T-helper 2 cell (primary cell): ENCODE data around the gene EPB41L4B.
A peak's percentile ranks its signal among the peaks of the same experiment; 100 is the strongest.
"Not testable (repeated sequence)": the region's sequence is repeated elsewhere in the genome, so short reads cannot be mapped to it uniquely, and the experiment has no call there.

Experiments used
- DNase-seq, 5 experiments: peaks; one replicate each; pipeline versions ENCODE4 v3.0.0 to v3.0.0-alpha.2; 2012 to 2022

The EPB41L4B gene

DNA sequence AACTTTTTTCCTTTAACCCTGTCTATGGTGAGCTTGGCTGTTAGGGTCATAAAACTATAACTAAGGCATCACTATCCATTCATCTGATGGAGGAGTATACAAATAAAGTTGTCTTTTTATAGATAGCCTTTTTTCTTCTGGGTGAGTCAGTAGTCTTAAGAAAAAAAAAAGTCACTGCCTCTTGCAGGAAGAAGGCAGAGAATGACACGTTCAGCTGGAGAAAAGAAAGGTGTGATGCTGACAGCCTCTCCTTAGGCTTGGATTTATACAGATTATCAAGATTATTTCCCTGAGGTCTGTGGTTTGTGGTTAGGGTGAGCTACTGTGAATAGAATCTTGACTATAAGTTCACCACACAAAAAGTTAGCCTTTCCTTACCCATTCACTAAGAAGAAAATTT is 23.0 kb downstream of the EPB41L4B start:
- peak in 1 of 5 experiments; percentile 64 for DNase-seq

DNA sequence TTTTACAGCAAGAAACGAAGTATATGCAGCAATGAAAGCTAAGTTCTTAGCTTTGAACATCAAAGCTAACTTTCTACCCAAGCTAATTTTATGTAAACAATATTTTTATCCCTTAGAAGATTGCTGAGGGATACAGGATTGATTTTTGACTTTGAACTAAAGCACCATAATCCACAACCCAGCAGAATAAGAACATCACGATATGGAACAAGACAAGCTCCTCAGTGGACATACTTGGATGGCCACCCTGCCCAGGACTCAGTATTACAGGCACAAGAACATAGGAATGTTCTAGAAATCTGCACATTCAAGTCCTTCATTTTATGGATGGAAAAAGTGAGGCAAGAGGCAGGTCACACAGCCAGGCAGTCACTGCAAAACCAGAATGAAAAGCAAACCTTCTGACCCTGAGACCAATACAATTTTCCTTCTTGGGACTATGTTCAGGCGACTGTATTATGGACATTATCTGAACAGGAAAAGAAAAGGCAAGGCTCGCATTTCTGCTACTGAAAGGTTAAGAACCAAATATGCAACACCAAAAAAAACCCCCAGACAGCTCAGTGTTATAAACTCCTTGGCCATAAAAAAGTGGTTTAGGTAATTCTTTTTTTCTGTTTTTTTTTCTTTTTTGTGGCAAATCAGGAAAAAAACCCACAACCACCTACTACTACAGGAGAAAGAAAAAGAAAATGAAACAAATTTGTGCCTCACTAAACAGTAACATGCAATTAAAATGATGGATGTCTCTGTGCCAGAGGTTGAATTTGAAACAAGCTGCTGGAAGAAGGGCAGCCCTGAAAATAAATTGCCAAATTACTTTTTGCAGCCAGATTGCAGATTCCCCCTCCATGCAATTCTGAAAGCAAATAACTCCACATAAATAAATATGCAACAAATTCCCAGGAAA is 25.4 kb downstream of the EPB41L4B start:
- DNase-seq: no peak

DNA sequence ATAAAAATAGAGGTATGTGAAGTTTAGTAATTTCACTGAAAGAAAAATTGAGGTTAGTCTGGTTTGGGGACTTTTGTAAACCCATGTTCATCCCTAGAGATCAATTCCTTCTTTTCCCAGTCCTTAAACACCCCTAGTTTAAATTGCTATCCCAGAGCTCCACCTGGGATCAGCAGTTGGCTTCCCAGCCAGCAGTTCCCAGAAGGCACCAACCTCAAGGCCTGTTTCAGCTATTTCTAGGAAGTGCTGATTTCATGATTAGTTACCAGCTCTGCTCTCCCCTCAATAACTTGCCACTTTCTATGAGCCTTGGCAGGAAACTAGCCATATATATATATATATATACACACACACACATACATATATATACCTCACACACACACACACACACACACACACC is 30.5 kb downstream of the EPB41L4B start:
- DNase-seq: no peak

DNA sequence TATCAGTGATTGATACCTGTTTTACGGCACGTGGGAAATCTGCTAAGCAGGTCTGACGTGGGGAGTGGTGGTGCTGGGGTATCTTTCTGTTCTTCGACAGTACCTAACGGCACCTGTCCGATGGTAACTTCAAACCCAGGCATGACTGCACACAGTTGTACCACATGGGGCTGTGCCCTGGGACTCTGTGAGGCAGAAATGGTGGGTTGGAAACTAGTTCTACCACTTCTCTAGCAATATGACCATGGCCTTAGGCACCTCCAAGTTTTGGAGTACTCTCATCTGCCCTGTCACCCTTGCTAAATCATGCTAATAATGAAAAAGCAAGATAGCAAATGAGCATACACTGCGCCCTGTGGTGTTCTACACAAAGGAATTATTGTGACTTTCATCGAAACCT is 30.9 kb downstream of the EPB41L4B start:
- no peak for DNase-seq

DNA sequence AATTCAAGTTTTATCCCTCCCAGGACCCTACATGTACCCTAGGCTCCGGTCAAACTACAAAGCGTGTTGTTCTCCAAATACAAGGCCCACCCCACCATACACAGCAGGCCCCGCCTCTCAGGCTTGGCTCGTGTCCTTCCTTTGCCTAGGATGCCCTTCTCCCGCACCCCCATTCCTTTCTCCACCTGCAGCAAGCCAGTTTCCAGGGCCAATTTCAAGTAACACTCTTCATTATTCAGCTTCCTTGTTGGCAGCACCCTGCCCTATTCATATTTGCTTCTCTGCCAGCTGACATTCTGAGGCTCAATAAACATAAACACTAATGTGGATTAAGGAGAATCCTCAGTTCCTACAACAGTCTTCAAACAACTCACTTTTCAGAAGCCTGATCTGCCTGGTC is 31.7 kb downstream of the EPB41L4B start:
- no peak for DNase-seq

DNA sequence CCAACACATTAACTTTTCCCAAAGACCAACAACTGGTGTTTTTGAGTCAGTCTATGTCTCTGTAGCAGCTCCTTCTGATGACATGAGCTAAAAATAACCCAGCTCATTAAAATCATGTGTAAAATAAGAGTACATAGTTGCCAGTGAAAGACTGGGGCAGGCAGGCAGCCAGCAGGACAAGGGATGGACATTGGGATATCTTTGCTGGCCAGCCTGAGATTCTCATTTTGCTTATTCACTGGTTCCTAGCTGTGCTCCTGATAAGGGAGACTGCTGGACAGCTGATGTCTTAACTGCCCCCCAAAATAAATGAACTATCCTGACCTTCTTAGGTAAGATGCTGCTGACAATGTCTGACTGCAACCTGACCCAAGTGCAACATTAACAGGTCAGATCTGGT is 33.9 kb downstream of the EPB41L4B start:
- no peak for DNase-seq

DNA sequence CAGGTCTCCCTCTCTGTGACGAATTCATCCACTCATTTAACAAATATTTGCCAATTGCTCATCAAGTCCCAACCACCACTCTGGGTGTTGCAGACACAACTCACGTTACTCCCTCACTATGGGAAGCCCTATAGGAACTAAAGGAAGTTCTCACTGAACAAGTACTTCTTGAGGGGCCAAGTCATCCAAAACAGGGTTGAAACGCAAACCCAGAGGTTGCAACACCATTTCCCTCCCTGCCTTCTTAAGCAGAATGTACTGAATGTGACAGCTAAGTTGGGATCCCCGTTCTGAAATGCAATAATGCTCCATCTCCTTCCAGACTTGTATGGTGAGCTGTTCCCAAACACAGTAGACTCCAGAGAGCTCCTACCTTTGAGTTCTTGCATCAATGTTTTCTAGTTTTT is 34.3 kb downstream of the EPB41L4B start:
- DNase-seq: no peak

DNA sequence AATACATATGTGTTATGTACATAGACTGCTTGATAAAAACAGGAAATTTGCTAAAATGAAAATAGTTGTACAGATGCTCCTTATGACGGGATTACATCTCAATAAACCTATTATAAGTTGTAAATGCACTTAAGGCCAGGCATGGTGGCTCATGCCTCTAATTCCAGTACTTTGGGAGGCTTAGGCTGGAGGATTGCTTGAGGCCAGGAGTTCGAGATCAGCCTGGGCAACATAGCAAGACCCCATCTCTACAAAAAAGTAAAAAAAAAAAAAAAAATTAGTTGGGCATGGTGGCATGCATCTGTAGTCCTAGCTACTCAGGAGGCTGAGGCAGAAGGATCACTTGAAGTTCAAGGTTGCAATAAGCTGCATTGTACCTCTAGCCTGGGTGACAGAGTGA is 37.2 kb downstream of the EPB41L4B start:
- DNase-seq: not testable (repeated sequence)

DNA sequence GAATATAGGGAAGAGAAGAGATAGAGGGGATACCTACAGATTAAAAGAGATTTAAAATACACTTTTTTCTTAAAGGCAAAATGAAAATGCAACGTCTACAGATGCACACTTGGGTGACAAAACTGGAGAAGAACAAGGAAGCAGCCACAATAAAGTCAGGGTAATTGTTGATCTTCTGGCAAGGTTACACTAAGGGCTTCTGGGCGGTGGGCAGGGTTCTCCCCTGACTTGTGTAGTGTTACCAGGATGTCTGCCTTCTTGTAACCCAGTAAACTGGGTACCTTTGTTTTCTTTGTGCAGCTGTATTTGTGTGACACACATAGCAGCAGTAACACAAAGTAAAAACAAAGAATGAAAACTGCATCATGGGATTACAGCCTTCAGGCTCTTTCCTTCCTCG is 37.8 kb downstream of the EPB41L4B start:
- no peak for DNase-seq

DNA sequence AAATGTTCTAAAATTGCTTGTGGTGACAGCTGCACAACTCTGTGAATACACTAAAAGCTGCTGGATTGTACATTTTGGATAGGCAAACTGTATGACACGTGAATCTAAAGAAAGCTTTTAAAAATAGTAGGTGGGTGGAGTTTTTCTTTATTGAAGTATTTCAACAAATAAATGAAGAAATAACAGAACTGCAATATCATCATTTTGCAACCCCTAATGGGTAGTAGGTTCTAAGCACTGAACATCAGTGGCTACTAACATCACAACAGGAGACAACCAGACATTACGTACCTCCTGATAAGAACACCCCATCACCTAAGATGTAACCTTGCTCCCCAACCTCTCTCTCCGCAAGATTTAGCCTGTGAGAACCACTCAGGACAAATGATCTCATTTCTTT is 38.6 kb downstream of the EPB41L4B start:
- DNase-seq: no peak

DNA sequence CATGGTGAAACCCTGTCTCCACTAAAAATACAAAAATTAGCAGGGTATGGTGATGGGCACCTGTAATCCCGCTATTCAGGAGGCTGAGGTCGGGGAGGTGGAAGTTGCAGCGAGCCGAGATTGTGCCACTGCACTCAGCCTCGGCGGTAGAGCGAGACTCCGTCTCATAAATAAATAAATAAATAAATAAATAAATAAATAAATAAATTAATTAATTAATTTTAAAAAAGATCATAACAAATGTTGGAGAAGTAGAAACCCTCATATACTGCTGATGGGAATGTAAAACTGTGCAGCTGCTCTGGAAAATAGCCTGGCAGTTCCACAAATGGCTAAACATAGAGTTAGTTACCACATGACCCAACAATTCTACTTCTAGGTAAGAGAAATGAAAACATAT is 39.3 kb downstream of the EPB41L4B start:
- DNase-seq: no peak

DNA sequence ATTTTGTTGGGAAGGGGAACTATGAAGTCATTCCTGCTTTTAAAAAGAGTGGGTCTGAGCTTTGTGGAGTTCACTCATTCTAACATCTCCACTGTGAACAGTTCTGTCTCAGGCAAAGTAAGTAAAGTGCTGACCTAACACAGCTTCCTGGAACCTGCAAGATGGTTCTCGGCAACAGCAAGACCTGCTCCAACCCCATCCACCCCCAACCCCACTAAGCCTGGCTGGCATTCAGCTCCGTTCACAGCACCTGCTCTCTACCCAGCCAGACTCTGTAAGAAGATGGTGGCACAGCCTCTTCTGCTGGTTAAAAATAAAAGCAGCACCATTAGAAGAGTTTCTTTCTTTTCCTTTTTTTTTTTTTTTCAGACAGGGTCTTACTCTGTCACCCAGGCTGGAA is 42.0 kb downstream of the EPB41L4B start:
- DNase-seq: no peak

DNA sequence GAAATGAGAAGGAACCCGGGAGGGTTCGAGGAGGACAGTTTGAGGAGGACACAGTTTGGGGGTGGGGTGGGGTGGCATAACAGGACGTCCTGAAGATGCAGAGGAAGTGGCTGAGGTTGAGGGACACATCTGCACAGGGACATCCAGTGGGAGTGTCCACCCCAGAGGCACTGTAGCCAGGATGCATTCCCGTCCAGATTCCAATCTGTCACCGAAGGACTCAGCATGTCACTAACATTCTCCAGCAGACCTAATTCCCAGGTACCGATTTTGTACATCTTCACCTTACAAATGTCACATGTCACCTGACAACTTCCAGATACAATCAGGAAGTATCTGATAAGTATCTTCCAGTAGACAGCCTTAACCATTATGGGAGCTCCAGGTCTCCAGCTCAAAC is 42.6 kb downstream of the EPB41L4B start:
- DNase-seq: no peak

DNA sequence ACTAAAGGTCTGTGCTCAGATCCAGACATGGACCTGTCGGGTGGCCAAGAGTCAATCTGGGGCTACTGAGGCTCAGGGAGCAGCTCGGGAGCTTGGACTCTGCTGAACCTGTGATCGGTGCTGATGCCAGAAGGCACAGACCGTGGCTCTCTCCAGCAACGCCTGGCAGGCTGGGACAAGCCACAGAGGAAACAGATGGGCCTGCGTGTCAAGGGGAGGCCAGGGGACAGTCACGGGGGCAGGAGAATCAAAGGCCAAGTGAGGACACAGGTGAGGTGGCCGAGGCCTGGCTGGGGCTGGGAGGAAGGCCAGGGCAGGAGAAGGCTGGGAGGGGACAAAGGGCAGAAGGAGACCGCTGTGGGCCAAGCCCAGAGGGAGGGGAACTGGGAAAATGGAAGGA is 43.4 kb downstream of the EPB41L4B start:
- DNase-seq: no peak

DNA sequence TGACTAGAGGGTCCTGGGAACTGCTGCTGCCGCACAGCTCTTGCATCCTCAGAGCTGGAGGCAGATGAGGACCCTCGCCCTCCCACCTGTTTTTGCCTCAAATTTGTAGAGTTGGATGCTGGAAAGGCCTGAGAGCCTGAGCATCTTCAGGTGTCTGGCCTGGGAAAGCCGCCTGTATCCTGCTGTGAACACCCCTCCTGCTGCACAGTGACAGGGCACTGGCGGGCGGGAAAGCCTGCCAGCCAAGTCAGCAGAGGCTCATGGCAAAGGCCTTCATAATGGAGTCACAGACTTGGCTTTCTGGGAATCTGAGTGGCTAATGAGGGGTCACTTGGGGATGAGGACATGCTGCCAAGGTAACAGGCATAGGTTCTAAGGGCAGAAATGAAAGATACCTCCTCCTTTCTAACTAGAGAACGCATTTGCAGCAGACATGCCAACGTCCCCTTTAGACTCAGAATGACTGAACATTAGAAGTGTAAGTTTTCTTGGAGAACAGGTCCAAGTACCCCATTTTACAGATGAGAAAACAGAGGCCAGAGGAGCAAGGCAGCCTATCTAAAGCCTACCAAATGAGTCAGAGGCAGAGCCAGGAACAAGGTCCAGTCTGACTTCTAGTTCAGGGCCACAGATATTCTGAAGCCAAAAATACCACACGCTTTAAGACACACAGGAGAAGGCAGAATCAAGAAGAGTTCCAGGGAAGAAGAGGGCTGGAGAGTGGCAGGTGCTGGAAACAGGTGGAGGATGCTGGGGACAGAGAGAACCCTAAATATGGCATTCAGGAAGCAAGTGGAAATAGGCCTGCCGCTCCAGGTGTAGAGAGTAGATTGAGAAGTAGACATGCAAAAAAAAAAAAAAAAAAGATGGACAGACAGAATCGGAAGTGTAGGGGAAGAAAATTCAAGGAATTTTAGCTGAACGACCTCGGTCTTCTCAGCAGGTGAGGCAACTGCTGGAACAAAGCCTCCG is 44.1 kb downstream of the EPB41L4B start:
- DNase-seq: no peak

DNA sequence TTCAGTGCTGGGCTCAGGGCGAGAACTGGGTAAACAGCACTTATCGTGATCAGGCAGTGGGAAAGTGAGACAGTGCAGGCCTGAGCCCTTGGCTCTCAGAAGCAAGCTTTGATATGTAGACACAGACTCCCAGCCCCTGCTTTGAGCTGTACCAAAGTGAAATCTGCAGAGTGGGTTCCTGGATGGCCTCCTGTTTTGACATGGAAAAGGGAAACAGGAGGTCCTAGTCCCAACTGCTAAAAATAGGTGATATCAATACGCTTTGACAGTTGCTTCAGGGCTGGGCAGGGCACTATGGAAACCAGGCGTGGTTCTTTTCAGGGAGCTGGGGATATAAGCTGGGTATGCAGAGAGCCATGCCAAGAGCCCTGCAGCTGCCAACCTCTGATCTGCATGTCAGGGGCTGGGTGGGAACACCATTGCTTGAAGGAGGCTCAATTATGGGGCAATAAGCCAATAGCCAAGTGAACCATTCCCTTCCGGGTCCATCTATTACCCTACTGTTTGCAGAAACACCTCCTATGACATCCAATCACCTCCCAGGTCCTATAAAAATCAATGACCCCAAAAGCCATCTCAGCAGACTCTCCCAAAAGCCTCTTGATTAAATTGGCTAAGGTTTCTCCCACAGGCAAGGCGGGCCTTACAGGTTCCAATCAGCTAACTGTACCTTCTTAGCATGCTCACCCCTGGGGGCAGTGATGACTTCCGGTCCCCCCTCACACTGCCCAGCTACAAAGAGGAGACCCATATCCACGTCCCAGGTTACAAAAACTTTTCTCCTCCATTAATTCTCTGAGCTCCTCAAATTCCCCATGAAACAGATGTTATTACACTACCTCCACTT is 45.8 kb downstream of the EPB41L4B start:
- no peak for DNase-seq

DNA sequence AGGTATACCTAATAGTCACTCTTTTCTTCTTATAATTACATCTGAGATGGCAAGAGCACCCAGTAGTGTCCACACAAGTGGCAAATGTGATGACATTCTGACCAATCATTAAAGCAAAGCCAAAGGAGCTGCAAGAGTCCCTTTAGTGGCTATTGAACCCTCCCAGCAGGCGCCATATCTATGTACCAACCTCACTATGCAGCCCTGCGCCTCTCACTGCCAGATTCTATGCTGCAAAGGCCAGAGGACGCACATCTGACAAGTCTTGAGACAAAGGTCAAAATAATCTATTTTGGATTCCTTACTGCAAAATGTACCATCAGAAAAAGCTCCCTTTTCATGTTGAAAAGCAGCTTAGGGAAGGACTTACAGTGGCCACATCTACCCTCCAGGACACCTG is 47.0 kb downstream of the EPB41L4B start:
- DNase-seq: no peak

DNA sequence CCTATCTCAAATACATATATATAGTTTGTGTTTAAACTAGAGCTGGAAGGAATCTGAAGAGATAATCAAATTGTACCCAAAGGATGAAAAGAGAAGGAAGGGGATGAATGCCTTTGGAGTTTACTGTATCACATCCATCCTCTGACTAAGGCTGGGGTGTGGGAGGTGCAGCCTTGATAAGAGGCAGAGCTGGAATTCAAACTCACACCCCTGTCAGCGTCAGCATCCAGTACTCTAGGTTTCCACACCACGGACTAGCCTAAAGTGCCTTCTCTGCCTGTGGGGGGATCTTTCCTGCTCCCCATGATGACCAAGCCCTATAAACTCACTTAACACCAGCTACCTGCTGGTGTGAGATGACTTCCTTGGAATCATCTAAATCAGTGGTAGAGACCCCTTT is 48.1 kb downstream of the EPB41L4B start:
- DNase-seq: no peak

DNA sequence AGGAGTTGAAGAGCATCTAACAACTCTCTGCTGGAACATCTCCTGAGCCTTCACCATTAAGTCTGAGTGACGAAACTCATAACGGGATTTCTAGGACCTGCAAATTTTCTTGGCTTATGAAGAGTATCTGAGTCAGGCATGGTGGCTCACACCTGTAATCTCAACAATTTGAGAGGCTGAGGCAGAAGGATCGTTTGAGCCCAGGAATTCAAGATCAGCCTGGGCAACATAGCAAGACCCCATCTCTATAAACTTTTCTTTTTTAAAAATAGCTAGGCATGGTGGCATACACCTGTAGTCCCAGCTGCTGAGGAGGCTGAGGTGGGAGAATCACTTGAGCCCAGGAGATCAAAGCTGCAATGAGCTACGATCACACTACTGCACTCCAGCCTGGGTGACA is 48.8 kb downstream of the EPB41L4B start:
- no peak for DNase-seq

DNA sequence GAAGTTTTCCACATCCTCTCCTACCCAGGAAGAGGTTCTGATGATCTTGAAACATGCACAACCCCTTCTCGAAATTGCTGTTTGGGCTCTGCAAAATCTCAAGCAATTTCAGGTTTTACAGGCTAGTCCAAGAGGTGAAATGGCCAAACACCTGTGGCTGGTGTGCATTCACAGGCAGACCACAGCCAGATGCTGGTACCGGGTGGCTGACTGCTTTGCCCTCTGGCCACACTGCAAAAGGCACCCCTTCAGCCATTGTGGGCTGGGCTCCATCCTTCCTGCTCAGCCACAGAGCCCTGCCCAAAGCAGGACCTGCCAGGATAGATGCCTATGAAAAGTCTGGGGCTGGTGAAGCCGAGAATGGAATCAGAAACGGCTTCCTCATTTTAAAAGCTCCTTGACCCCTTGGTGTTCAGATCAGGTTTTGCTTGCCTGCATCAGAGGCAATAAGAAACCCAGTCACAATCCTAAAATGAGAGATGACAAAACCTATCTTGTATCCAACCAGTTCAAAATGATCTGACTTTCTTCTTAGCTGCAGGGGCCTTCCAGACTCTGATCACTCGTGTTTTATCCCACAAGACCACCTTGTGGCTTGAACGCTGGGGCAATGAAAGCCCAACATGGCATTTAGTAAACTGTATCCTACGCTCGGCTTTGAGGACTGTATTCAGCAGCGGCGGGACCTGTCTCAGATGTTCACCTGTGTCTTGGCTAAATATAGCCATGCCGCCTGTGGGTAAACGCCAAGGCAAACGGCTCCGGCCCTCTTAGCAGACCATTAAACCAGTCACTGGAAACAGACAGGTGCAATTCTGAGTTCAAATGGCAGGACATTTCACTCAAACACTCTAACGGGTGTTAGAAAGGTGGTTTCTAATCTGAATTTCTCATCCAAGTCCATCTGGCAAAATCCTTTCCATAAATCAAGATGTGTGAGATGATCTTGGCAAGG is 49.6 kb downstream of the EPB41L4B start:
- no peak for DNase-seq

DNA sequence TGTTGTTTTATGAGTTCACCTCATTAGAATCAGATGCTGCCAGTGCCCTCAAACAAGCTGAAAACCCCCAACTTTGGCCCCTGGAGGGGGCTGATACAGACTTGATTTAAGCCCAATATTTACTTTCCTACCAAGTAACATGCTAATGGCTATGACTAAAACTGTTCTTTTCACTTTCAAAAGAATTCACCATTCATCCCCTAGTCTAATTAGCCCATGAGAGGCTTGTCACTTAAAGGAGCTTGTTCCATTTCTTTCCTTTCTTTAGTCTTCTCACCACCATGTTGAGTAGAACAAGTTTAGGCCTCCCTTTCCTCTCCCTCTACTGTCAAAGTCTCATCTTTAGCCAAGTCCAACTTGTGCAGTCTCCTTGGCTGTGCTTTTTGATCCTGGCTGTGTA is 50.4 kb downstream of the EPB41L4B start:
- no peak for DNase-seq

DNA sequence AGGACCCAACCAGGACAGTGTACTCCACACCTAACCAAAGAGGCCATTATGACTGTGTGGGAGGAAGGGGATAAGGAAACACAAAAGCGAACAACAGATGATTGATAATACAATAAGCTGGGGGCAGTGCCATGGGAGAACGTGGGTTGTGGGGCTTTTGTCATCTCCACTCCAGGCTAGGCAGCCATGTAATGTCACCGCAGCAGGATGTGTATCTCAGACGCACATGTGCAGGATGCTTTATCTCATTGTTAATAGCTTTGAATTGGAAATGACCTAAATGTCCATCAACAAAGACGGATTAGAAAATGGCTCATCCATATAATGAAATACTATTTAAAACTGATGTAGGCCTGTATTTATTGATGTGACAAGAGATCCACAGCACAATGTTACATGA is 51.0 kb downstream of the EPB41L4B start:
- no peak for DNase-seq
